Astrocyte of the spinal cord (primary cell): ENCODE measurements around the gene PRKAR1B.

Experiments used
- DNase-seq: peaks from one replicate; pipeline ENCODE4 v3.0.0; 2011; ENCODE audit warnings: low read depth, low spot score
- H3K4me3 ChIP-seq: 2 replicates; pipeline ENCODE4 v1.5.1; 2011; ENCODE audit warnings: low read depth, mild to moderate bottlenecking, low read length, moderate library complexity
- CTCF ChIP-seq: IDR thresholded peaks from 2 replicates; pipeline ENCODE4 v1.5.1; 2012; ENCODE audit warnings: low read depth, mild to moderate bottlenecking, low read length, inconsistent platforms
- in situ Hi-C: cut with HindIII; loops from 2 replicates; pipeline ENCODE4 v1.10.0; 2017; ENCODE audit warnings: low sequenced_read_pairs

Gene PRKAR1B

GRCh38 chr7:728602-729001, 1.5 kb upstream of the PRKAR1B start:
- in situ Hi-C loops, result no loop called here
- no peak for TF ChIP-seq CTCF
- no peak for DNase-seq
- no peak overlapping the region for H3K4me3 ChIP-seq

GRCh38 chr7:727806-728460, 852 bp upstream of the PRKAR1B start:
- no peak for TF ChIP-seq CTCF
- DNase-seq, result no peak
- in situ Hi-C loops, result no loop called here
- H3K4me3 ChIP-seq, result peak overlapping the region; percentile 45

- TF ChIP-seq CTCF, result no peak
- DNase-seq, result no peak
- peak overlapping the region; percentile 45 for H3K4me3 ChIP-seq
- in situ Hi-C loops, result no loop called here
Measured at GRCh38 chr7:726854-727103, 302 bp downstream of the PRKAR1B start.

- no peak for TF ChIP-seq CTCF
- in situ Hi-C loops, result no loop called here
- peak; percentile 82 for DNase-seq
- peak within 1 kb of the TSS; percentile 45 for H3K4me3 ChIP-seq
Measured at GRCh38 chr7:726084-726853, 812 bp downstream of the PRKAR1B start, which contains the start of gene DNAAF5. Gene DNAAF5, plus strand, starts transcription at chr7:726699. Its CDS starts 22 bp downstream, at chr7:726721.

- in situ Hi-C loops, result no loop called here
- no peak for TF ChIP-seq CTCF
- DNase-seq, result peak; percentile 70
- peak overlapping the region; percentile 45 for H3K4me3 ChIP-seq
Measured at GRCh38 chr7:725223-726005, 1.7 kb downstream of the PRKAR1B start.

GRCh38 chr7:724298-724697, 2.8 kb downstream of the PRKAR1B start:
- in situ Hi-C loops, result no loop called here
- DNase-seq, result no peak
- TF ChIP-seq CTCF, result no peak
- no peak overlapping the region for H3K4me3 ChIP-seq
